HL-60 (cell line): Measurements from ENCODE around the gene BCL2L1.
A peak's percentile ranks its signal among the peaks of the same experiment; 100 is the strongest.

Experiments used
- DNase-seq, 2 experiments: peaks; one replicate each; pipeline ENCODE4 v3.0.0-alpha.2; 2010 to 2020; ENCODE audit warnings: low read depth in 1 of 2, low spot score in 1 of 2
- H3K27ac ChIP-seq: fragments of 250-450 bp; sonication (Bioruptor Pico); replicated peaks from 2 replicates; pipeline ENCODE4 v1.5.1; 2020; ENCODE audit warnings: mild to moderate bottlenecking, moderate library complexity
- H3K27me3 ChIP-seq: fragments of 250-450 bp; sonication (Bioruptor Pico); 2 replicates; pipeline ENCODE4 v1.5.1; 2021; ENCODE audit warnings: mild to moderate bottlenecking, moderate library complexity; ENCODE audit not compliant: insufficient read depth, poor library complexity, severe bottlenecking
- H3K4me3 ChIP-seq: replicated peaks from 2 replicates; pipeline ENCODE4 v1.5.1; 2011; ENCODE audit warnings: mild to moderate bottlenecking, control low read depth, low read length; ENCODE audit not compliant: insufficient read depth
- GABPA ChIP-seq: IDR thresholded peaks from 2 replicates; pipeline ENCODE4 v1.6.1; 2012; ENCODE audit warnings: low read depth
- POLR2AphosphoS5 ChIP-seq: IDR thresholded peaks from 2 replicates; pipeline ENCODE4 v1.6.1; 2012; ENCODE audit warnings: low read depth
- SPI1 ChIP-seq: IDR thresholded peaks from 2 replicates; pipeline ENCODE4 v1.6.1; 2012; ENCODE audit warnings: low read depth, mild to moderate bottlenecking, borderline replicate concordance
- TF ChIP-seq, protein P1 (sequence below): IDR thresholded peaks from one replicate; pipeline ENCODE4 v1.5.1; 2011; ENCODE audit warnings: low read length, control low read depth, inconsistent platforms; ENCODE audit not compliant: insufficient read depth
- TF ChIP-seq, protein P2 (sequence below): IDR thresholded peaks from 2 replicates; pipeline ENCODE4 v1.6.1; 2012; ENCODE audit warnings: low read depth; ENCODE audit not compliant: insufficient replicate concordance

The BCL2L1 gene

DNA sequence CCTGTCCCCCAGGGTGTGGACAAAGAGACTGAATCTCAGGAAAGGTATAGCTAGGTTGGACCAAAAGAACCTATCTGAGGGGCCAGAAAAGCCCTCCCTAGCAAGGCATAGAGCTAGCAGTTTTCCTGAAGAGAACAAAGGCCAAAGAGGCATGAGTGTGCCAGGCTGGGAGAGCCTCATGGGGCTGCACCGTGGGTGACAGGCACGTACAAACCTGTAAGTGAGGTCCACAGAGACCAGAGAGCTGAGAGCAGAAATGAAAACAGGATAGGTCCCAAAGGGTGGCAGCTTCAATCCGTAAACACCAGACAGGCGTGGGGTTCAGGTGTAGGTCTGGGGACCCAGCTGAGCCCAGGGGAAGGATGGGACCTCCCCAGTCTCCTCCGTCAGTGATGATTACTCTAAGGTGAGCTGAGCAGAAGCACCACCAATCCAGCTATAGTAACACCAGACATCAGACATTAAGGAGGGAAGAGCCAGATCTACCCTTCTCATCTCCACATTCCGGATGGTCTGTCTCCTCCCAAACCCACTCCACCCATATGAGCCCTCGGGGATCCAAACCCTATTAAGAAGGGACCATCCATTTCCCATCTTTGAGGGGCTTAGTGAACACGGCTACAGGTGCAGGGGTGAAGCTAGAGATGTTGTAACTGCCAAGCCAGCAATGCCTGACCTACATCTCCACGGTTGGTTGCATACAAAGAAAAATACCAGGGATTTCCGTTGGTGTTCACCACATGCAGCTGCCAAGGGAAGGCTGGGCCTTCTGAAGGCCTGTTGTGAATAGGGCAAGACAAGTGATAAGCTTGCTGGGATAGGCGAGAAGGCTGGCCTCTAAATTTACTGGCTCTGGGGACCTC lies 38.3 kb downstream of the BCL2L1 start:
- no peaks in the 10 kb centered on the region for H3K27me3 ChIP-seq
- TF ChIP-seq POLR2AphosphoS5 (no peak), GABPA (no peak), SPI1 (no peak)
- TF ChIP-seq, protein P1, sequence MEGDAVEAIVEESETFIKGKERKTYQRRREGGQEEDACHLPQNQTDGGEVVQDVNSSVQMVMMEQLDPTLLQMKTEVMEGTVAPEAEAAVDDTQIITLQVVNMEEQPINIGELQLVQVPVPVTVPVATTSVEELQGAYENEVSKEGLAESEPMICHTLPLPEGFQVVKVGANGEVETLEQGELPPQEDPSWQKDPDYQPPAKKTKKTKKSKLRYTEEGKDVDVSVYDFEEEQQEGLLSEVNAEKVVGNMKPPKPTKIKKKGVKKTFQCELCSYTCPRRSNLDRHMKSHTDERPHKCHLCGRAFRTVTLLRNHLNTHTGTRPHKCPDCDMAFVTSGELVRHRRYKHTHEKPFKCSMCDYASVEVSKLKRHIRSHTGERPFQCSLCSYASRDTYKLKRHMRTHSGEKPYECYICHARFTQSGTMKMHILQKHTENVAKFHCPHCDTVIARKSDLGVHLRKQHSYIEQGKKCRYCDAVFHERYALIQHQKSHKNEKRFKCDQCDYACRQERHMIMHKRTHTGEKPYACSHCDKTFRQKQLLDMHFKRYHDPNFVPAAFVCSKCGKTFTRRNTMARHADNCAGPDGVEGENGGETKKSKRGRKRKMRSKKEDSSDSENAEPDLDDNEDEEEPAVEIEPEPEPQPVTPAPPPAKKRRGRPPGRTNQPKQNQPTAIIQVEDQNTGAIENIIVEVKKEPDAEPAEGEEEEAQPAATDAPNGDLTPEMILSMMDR, result no peak
- TF ChIP-seq, protein P2, sequence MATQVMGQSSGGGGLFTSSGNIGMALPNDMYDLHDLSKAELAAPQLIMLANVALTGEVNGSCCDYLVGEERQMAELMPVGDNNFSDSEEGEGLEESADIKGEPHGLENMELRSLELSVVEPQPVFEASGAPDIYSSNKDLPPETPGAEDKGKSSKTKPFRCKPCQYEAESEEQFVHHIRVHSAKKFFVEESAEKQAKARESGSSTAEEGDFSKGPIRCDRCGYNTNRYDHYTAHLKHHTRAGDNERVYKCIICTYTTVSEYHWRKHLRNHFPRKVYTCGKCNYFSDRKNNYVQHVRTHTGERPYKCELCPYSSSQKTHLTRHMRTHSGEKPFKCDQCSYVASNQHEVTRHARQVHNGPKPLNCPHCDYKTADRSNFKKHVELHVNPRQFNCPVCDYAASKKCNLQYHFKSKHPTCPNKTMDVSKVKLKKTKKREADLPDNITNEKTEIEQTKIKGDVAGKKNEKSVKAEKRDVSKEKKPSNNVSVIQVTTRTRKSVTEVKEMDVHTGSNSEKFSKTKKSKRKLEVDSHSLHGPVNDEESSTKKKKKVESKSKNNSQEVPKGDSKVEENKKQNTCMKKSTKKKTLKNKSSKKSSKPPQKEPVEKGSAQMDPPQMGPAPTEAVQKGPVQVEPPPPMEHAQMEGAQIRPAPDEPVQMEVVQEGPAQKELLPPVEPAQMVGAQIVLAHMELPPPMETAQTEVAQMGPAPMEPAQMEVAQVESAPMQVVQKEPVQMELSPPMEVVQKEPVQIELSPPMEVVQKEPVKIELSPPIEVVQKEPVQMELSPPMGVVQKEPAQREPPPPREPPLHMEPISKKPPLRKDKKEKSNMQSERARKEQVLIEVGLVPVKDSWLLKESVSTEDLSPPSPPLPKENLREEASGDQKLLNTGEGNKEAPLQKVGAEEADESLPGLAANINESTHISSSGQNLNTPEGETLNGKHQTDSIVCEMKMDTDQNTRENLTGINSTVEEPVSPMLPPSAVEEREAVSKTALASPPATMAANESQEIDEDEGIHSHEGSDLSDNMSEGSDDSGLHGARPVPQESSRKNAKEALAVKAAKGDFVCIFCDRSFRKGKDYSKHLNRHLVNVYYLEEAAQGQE, result no peak
- peak overlapping the region; percentile 37; the same call in 1 of the 2 replicates for H3K27ac ChIP-seq
- peak in 1 of 2 experiments; percentile 31 for DNase-seq
- H3K4me3 ChIP-seq, result no peak overlapping the region

DNA sequence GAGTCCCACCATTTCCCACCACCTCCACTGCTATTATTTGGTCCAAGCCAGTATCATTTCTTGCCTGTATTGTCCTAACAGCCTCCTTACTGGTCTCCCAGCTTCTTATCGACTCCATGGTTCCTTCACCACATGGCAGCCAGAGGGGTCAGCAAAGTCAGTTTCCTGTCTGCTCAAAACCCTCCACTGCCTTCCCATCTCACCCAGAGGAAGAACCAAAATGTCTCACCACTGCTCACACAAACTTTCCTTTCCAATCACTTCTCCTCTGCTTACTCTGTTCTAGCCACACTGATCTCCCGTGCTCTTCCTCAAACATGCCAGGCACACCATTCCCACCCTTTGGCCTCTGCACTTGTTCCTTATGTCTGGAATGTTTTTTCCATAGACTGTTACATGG lies 39.7 kb downstream of the BCL2L1 start:
- no peak overlapping the region for H3K27ac ChIP-seq
- no peaks in the 10 kb centered on the region for H3K27me3 ChIP-seq
- DNase-seq, result no peak
- no peak for TF ChIP-seq SPI1
- TF ChIP-seq, protein P1, result no peak
- no peak for TF ChIP-seq GABPA
- TF ChIP-seq, protein P2, result no peak
- TF ChIP-seq POLR2AphosphoS5, result no peak
- no peak overlapping the region for H3K4me3 ChIP-seq

DNA sequence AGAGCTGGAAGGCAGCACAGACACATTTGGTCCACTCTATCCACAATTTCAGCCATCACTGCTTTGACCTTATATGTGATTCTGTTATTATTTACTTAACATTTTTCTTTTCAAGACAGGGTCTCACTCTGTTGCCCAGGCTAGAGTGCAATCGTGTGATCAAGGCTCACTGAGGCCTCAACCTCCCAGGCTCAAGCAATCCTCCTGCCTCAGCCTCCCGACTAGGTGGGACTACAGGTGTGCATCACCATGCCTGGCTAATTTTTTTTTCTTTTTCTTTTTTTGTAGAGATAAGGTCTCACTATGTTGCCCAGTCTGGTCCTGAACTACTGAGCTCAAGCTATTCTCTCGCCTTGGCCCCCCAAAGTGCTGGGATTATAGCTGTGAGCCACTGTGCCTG lies 40.3 kb downstream of the BCL2L1 start:
- TF ChIP-seq GABPA (no peak), POLR2AphosphoS5 (no peak), SPI1 (no peak)
- TF ChIP-seq, protein P2, result no peak
- TF ChIP-seq, protein P1, result no peak
- Histone ChIP-seq H3K4me3 (no peak overlapping the region), H3K27ac (no peak overlapping the region), H3K27me3 (no peaks in the 10 kb centered on the region)
- DNase-seq, result no peak
